Activated CD4-positive, alpha-beta T cell treated with anti-CD3 and anti-CD28 coated beads for 48 hours (primary cell): ENCODE data around the gene CNOT6L.
A peak's percentile ranks its signal among the peaks of the same experiment; 100 is the strongest.

ENCODE experiments used
- DNase-seq: peaks from one replicate; pipeline ENCODE4 v3.0.0-alpha.2; 2020

CNOT6L gene

DNA sequence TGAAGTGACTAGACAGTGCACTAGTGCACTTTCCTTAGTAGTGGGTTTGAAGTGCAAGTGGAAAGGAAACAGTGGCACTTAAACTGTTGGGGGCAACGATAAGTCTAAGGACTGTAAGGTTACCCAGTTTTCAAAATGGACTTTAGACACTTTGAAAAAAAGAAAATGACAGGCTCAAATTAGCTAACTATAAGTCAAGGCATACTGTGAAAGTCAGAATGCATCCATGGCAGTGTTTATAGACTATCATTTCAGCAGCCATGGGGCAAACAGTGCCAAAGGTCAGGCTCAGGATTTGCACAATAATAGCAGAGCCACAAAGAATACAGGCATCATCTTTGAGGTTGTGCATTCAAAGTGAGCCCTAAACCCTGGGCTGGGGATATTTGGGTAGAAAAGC lies 109.1 kb downstream of the CNOT6L start:
- no peak for DNase-seq

DNA sequence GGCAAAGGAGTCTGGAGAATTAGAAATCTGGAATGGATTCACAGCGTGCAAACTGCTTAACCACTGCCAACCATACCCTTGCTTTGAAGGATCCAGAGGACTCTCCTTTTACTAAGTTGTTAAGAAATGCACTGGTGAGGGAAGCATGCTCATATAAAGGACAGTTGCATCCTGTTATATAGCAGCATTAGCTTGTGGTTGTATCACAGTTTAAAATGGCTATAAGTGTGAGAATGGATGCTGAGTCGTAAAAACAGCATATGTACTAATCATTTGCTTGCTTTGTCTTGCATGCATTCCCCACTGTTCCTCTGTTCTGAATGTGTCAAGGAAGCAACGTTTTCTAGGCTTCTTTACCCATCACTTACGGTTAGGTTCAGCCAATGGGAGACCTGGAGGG lies 112.5 kb downstream of the CNOT6L start:
- DNase-seq = no peak

DNA sequence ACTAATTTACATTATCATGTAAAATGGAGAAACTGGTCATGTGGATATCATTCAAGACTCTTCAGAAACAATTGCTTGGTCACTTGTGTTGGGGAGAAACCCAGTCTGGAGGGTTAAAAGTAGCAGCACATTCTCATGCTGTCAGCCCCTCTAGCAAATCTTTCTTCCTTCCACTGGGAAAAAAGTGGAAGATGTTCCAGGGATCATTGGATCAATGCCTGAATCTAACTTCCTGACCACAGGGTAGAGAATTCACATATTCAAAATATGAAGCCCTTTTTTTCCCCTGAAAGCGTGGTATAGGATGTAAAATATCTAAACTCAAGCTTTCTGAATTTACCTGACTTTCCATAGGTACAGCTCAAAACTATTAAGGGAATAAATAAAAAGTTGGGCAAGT lies 115.5 kb downstream of the CNOT6L start:
- DNase-seq = no peak

DNA sequence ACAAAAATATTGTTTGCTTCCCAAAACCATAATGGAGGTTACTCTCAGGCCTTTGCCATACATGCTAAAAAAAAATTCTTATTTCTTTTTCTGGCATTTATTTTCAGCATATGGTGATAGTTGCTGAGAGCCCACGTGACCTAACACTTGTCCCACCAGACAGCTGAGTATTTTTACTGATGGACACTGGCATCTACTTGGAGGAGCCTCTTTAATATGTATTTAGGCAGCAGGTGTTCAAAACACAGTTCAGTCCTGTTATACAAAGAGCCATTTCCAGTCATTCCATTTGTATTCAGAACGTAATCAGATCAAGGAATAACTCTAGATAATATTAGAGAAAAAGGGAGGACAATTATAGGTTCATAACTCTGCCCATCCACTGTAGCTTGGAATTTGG lies 118.0 kb downstream of the CNOT6L start:
- no peak for DNase-seq

DNA sequence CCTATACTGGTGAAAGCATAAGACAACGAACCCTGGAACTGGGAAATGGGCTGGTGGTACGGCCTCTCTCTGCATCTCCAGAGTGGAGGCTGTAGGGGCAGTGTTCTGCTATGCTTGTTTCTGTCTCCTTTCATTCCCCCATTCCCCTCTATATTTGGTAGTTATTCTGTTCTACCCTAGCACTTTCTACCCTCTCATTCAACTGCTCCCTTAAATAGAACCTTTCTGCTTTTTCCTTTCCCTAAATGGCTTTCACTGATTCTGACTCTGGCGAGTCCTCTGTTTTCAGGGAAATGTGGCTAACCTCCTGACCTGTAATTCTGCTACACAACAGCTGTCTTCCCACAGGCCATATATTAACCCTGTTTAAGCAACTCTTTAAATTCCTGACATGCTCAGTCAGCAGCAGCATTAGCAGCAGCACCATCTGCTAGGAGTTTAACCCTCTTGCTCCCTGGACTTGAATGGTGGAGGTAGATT lies 119.4 kb downstream of the CNOT6L start:
- no peak for DNase-seq

DNA sequence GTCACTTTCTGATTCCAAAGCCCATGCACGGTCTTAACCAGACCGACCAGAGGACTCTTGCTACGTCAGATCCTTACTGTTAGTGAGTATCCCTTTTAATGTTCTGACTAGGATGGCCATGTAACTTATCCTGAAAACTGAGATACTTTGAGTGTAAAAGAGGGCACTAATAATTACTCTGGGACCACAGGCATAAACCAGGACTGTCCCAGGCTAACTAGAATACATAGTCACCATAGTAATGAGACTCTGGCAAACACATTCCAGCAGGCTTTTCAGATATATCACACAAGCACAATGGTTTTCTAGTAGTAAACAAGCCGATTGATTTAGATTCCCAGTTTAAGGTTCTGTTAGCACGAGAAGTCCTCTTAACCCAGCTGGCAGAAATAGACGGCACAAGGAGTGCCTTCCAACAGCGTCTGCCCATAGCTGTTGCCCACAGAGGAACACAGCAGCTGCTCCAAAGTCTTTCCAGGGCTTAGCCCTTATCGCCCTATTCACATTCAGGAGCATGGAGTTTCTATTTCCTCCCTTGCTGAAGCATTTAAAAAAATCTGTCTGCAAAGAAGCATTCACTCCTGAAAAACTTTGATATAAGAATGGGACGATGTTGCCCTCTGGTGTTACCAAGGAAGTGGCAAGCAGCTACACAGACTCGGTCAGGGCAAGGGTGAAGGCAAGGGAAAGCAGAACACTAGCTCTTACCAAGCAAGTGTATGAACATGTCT lies 121.1 kb downstream of the CNOT6L start:
- DNase-seq = no peak

DNA sequence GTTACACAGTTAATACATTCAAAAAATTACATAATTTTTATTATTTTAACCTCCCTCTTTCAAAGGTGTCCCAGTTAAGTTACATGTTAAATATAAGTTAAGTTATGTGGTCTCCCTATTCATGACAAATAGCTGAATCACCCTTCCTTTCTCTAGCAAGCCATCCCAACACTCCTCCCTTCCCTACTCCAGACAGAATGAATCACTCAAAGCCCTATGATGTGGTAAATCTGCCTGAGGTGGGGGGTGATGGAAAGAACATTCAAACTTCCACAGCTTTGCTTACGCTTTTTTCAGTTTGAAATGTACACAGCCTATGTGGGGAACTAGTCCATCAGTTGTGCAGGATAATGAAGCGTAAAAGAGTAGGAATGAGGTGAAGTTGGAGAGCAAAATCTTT lies 123.4 kb downstream of the CNOT6L start:
- DNase-seq = no peak

DNA sequence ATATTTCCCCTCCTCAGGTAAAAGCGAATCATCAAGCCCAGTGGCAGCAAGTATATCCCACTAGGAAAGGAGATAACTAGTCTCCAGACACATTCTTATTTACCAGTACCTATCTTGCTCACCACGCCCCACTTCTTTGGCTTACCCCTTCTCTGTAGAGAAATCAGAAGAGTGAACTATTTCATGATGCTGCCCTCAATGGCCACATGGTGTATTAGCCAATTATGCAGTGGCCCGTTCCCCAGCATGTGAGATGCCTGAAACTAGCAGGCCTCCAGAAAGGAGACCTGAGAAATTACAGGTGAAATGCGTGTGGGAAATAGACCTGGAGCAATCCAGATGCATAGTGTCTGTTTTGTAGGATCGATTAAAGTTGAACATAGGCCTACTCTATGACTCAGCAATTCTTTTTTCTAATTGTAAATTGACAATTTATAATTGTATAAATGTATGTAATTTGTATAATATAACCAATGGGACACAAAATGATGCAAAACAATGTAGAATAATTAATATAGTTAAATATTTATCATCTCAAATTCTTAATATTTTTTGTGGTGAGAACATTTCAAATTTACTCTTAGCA lies 126.2 kb downstream of the CNOT6L start:
- DNase-seq = no peak

DNA sequence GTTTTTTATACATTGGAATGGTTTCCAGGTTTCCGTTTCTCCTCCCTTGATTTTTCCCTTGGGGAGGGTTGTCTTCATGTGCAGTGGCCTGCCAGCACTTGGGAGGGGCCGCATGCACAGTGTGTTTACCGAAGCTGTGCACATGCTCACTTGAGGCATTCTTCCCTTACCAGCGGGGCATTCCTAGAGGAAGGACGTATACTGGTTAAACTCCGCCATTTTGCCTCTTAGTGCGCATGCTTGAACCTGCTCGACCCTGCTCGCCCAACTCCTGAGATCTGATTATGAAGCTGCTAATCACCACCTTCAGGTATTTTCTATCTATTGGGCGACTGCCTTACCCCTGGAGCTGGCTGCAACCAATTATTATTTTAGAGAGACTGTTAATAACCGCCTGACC lies 137.4 kb downstream of the CNOT6L start:
- DNase-seq = no peak

DNA sequence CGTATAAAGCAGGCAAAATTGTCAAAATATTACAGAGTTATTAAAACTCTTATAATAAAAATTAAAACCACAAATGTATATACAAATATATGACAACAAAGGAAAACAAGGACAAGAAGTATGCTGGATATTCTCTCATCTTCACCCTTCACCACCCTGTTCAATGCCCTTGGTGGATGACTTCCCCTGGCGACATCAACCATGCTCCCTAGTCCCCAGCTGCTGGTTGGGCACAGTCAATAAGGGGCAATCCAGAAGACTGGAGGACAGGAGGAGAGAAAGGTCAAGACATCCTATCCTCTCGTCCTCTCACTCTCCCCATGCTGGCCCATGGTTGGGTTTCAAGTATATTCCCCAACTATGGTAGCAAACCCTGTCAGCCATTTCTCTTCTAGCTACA lies 142.3 kb downstream of the CNOT6L start:
- DNase-seq = no peak

DNA sequence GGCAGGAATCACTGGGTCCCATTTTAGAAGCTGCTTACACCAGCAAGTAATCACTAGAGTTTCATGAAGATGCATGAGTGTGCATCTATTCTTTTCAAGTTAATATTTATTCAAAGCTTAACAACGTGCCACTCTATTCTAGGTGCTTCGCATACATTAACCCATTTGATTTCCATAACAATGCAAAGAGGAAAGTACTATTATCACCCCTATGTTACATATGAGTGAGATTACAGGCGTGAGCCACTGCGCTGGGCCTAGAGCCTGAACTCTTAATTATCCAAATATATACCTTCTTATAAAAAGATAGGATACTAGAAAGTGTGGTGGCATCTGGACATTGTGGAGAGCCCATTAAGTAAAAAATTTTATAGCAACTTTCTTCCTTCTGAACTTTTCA lies 148.1 kb downstream of the CNOT6L start:
- DNase-seq = no peak

DNA sequence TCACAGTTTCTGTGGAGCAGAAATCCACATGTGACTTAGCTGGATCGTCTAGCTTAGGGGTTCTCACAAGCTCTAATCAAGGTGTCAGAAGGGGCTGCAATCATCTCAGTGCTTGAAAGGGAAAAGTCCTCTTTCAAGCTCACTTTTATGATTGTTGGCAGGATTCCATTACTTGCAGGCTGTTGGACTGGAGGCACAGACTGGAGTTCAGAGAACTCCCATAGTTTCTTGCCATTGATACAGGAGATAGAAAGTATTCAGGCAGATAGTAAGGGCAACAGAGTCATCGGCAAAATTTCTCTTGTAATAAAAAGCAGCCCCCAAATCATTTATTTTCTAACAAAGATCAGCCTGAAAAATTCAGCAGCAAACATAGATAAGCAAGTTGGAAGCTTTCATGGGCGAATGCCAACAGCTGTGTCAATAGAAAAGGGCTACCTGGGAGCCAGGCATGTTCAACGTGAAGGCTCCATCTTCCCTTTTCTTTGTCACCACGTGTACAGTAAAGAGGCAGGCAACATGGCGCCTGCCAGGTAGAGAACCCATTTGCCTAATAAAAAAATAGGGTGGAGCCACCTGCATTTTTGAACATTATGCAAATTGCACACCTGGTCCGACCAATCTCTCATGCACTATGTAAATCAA lies 149.1 kb downstream of the CNOT6L start:
- no peak for DNase-seq

DNA sequence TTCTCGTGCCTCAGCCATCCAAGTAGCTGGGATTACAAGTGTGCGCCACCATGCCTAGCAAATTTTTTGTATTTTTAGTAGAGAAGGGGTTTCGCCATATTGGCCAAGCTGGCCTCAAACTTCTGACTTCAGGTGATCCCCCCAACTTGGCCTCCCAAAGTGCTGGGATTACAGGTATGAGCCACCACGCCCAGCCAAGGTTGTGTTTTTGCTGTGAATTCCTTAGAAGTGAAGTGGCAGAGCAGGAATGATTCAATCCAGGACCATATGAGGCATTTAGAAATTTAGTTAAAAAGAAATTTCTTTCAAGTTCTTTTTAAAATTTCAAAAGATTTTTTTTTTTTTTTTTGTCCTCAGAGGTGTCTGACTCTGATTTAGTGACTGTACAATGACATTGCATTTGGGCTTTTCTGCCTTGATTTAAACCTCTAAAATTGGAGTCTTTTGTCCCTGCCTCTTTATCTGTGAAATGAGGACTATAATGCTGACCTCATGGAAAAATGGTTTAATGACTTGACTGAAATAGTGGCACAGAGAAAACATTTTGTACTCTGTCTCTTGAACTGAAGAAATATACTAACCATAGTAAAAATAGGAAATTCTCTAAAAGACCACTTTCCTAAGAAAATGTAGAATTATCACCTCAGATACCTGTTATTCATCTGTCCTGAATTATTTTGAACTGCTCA lies 153.6 kb downstream of the CNOT6L start:
- peak; percentile 25 for DNase-seq
